Uterus (tissue), 4 donors: ENCODE results near the gene CHID1. TPM values are rescaled to one million over a fixed set of nuclear protein-coding genes. Genes with fewer than 3 reads are reported as not detected.

Experiments
- DNase-seq, 2 donors: peaks; one replicate each; pipeline ENCODE4 v3.0.0-alpha.2; 2019 to 2020
- H3K27ac ChIP-seq, 2 donors: fragments of 200-600 bp; sonication (generic); 1 replicate in 1 of 2; 2 replicates in 1 of 2; pipeline ENCODE4 v1.5.1; 2016 to 2018
- H3K27me3 ChIP-seq, 2 donors: fragments of 200-600 bp; sonication (generic); one replicate each; pipeline ENCODE4 v1.5.1; 2018 to 2019; ENCODE audit warnings: control low read depth in 1 of 2
- H3K36me3 ChIP-seq, 2 donors: fragments of 200-600 bp; sonication (generic); one replicate each; pipeline ENCODE4 v1.5.1; 2019; ENCODE audit warnings: control low read depth in 1 of 2
- H3K4me1 ChIP-seq, 2 donors: fragments of 200-600 bp; sonication (generic); one replicate each; pipeline ENCODE4 v1.5.1; 2018 to 2019; ENCODE audit warnings: control low read depth in 1 of 2
- H3K4me3 ChIP-seq, 2 donors: fragments of 200-600 bp; sonication (generic); 1 replicate in 1 of 2; 2 replicates in 1 of 2; pipeline ENCODE4 v1.5.1; 2018 to 2019; ENCODE audit warnings: mild to moderate bottlenecking in 1 of 2
- H3K9me3 ChIP-seq, 2 donors: fragments of 200-600 bp; sonication (generic); one replicate each; pipeline ENCODE4 v1.5.1; 2019; ENCODE audit warnings: control low read depth in 1 of 2
- POLR2A ChIP-seq, 2 donors: fragments of 450-650 bp; IDR thresholded peaks; one replicate each; pipeline ENCODE4 v1.6.1; 2016; ENCODE audit warnings: antibody characterized with exemption in 2 of 2, mild to moderate bottlenecking in 1 of 2, moderate library complexity in 1 of 2
- intact Hi-C: fragments of 100-400 bp; cut with DNase I; formaldehyde crosslinking; loops from one replicate; pipeline ENCODE4 v1.15.1; 2023; ENCODE audit warnings: low total_unique reads
- total RNA-seq, 4 donors: library from RNA; depleted of rRNA in 3 of 4; stranded (reverse); fragments of >200 nt in 3 of 4; gene quantifications; one replicate each; pipeline versions ENCODE4 v1.1.0 to v1.2.4, GENCODE V29; 2014 to 2023
- TF ChIP-seq, protein P1 (sequence below), 4 experiments: fragments of 200-600 bp in 2 of 4; fragments of 450-650 bp in 2 of 4; sonication (generic) in 2 of 4; IDR thresholded peaks; one replicate each; pipeline ENCODE4 v1.5.1; 2016 to 2019; ENCODE audit warnings: antibody characterized with exemption in 4 of 4, mild to moderate bottlenecking in 2 of 4, moderate library complexity in 1 of 4
- donor health status: DM: yes; HTN: yes; CAD: no.

Gene CHID1
- total RNA-seq, 4 donors from 2014 or later = 20.3 to 57.9 (median 48.4) TPM

DNA sequence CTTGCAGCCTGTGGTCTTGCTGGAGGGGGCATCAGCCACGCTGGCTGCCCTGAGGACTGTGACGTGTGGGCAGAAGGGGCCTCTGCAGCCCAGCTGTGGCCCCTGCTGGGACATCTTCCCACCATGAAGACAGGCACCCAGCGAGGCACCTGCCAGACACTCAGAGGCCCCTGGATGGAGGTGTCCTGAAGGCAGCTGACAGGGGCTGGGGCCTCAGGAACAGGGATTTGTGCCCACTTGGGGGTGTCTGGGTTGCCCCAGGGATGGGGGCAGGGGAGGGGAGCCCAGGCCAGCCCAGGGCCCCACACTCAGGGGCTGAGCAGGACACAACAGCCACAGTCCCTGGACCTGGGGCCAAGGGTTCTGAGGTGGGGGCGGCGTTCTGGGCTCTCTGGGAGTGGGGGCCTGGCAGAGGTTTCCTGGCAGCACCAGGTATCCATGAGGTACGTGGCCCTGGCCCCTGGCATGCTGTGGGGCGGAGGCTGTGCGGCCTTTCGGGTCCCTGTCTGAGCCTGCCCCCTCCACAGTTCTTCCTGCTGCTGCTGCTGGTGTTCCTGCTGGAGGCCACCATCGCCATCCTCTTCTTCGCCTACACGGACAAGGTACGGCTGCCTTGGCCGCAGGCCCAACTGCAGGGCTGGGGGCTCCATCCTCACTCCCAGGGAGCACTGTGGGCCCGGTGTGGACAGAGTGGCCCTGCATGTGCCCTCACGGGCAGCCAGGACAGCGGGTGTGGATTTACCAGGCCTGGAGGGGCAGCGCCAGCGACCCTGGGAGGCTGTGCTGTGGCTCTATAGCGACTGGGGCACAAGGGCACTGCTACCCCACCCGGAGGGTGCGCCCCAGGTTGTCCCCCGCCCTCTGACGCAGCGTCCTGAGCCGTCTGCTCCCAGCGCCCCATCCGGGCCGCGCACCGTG is 46.4 kb downstream of the CHID1 start:
- H3K4me3 ChIP-seq = no peak overlapping the region
- H3K27ac ChIP-seq = no peak overlapping the region
- no peaks in the 10 kb centered on the region for H3K9me3 ChIP-seq
- intact Hi-C loops = no loop called here
- TF ChIP-seq, protein P1, sequence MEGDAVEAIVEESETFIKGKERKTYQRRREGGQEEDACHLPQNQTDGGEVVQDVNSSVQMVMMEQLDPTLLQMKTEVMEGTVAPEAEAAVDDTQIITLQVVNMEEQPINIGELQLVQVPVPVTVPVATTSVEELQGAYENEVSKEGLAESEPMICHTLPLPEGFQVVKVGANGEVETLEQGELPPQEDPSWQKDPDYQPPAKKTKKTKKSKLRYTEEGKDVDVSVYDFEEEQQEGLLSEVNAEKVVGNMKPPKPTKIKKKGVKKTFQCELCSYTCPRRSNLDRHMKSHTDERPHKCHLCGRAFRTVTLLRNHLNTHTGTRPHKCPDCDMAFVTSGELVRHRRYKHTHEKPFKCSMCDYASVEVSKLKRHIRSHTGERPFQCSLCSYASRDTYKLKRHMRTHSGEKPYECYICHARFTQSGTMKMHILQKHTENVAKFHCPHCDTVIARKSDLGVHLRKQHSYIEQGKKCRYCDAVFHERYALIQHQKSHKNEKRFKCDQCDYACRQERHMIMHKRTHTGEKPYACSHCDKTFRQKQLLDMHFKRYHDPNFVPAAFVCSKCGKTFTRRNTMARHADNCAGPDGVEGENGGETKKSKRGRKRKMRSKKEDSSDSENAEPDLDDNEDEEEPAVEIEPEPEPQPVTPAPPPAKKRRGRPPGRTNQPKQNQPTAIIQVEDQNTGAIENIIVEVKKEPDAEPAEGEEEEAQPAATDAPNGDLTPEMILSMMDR (IDR thresholded peaks at IDR 0.05) = no peak
- TF ChIP-seq POLR2A (IDR thresholded peaks at IDR 0.05) = no peak
- no peaks in the 10 kb centered on the region for H3K36me3 ChIP-seq
- H3K4me1 ChIP-seq = no peaks in the 10 kb centered on the region
- H3K27me3 ChIP-seq = no peaks in the 10 kb centered on the region
- no peak for DNase-seq

DNA sequence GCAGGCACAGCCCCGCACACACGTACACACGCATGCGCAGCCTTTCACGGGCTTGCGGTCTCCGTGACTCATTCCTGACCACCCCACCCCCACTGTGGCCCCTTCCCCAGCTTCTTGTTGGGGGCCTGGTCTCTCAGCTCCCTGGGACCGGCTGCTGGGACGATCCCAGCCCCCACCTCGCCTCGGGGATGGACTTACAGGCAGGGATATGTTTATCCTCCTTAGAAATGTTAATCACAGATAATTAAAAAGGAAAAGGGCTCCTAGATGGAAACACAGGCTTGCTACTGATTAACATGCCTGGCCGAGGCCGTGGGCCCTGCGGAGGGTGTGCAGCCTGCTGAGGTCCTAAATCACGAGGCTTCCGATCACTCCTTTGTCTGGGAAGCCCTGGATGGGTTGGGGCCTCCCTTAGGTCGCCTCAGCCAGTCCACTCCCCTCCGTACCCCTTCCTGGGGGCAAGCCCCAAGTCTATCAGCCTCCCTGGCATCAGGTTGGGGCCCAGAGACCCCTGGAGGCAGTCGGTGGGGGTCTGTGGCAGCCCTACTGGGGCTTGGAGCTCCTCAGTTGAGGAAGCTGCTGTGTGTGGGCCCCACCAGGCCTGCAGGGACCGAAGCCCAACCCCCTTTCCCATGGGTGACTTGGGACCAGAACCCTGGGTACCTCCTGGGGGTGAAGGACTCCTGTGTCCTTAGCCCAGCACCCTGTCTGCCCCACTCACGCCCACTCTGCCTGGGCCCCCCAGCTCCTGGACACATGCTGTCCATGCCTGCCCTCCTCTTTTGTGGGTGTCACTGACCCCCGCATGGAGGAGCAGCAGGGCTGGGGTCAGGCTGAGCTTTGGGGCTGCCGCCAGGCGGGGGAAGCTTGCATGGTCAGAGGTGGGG is 47.3 kb downstream of the CHID1 start:
- intact Hi-C loops = no loop called here
- no peak for DNase-seq
- no peak overlapping the region for H3K4me3 ChIP-seq
- H3K27me3 ChIP-seq = no peaks in the 10 kb centered on the region
- H3K9me3 ChIP-seq = no peaks in the 10 kb centered on the region
- no peaks in the 10 kb centered on the region for H3K36me3 ChIP-seq
- TF ChIP-seq, protein P1 (IDR thresholded peaks at IDR 0.05) = no peak
- TF ChIP-seq POLR2A (IDR thresholded peaks at IDR 0.05) = no peak
- H3K4me1 ChIP-seq = no peaks in the 10 kb centered on the region
- no peak overlapping the region for H3K27ac ChIP-seq

DNA sequence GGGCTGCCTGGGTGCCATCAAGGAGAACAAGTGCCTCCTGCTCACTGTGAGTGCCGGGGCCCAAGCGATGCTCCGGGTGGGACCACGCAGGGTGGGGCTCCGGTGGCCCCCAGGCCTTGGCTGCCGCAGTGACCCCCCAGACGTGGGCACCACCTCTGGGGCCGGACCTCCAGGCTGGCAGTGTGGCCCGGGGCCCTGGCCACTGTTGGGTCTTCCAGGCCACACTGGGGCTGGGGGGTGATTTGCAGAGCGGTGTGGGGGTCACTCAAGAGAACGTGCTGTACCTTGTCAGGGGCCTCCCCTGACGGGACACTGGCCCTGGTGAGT is 48.0 kb downstream of the CHID1 start:
- H3K4me1 ChIP-seq = no peaks in the 10 kb centered on the region
- intact Hi-C loops = no loop called here
- no peaks in the 10 kb centered on the region for H3K36me3 ChIP-seq
- DNase-seq = no peak
- peak overlapping the region in 1 of 2 donors; percentile 0 for H3K27ac ChIP-seq
- H3K4me3 ChIP-seq = no peak overlapping the region
- H3K9me3 ChIP-seq = no peaks in the 10 kb centered on the region
- H3K27me3 ChIP-seq = no peaks in the 10 kb centered on the region
- no peak for TF ChIP-seq POLR2A (IDR thresholded peaks at IDR 0.05)
- TF ChIP-seq, protein P1 (IDR thresholded peaks at IDR 0.05) = no peak

DNA sequence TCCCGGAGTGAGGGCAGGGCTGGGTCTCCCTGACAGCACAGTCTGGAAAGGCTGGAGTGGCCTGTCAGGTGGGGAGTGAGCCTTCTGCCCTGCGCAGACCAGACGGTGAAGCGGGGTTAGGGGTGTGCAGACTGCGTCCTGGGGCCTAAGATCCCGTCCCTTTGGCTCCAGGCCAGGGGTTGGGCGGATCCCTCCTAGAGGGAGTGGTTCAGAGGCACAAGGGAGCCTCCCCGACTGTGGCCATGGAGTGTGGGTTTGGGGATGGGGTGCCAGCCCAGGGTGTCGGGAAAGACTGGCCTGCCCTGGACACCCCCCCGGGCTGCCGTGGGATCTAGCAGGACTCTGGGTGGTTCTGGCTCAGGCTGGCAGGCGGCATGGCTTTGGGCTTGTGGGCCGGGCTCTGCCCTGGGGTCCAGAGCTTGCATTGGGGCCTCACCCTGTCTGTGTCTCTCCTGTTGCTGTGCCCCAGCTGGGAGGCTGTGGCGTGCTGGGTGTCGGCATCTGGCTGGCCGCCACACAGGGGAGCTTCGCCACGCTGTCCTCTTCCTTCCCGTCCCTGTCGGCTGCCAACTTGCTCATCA is 48.4 kb downstream of the CHID1 start:
- Histone ChIP-seq H3K4me1 (no peaks in the 10 kb centered on the region), H3K27me3 (no peaks in the 10 kb centered on the region), H3K36me3 (no peaks in the 10 kb centered on the region), H3K9me3 (no peaks in the 10 kb centered on the region), H3K27ac (peak overlapping the region in 1 of 2 donors; percentile 0), H3K4me3 (no peak overlapping the region)
- TF ChIP-seq, protein P1 (IDR thresholded peaks at IDR 0.05) = no peak
- TF ChIP-seq POLR2A (IDR thresholded peaks at IDR 0.05) = no peak
- DNase-seq = peak; percentile 18 to 56
- intact Hi-C loops = no loop called here
